Measurements from ENCODE around the gene IGSF21.

GRCh38 chr1:18327650-18328049 is 220.1 kb downstream of the IGSF21 start:
- TF ChIP-seq CTCF (IDR thresholded peaks at IDR 0.05) (no peak), POLR2A (IDR thresholded peaks at IDR 0.05) (no peak)
